Measurements from ENCODE around the gene MYL3.

GRCh38 chr3:46899151-46900006, 36.1 kb upstream of the MYL3 start:
- TF ChIP-seq POLR2A (IDR thresholded peaks at IDR 0.05): no peak
- no peak for TF ChIP-seq CTCF (IDR thresholded peaks at IDR 0.05)
